Cardiac fibroblast (primary cell): ENCODE results near the gene STK38L.
A peak's percentile ranks its signal among the peaks of the same experiment; 100 is the strongest.

Source experiments
- DNase-seq, 2 donors: peaks; one replicate each; pipeline versions ENCODE4 v3.0.0 to v3.0.0-alpha.2; 2010; ENCODE audit warnings: low read depth in 2 of 2
- H3K4me3 ChIP-seq, 2 donors: replicated peaks in 1 of 2; 1 replicate in 1 of 2; 2 replicates in 1 of 2; pipeline ENCODE4 v1.5.1; 2011; ENCODE audit warnings: low read depth in 2 of 2, low read length in 2 of 2, mild to moderate bottlenecking in 2 of 2, moderate library complexity in 1 of 2
- TF ChIP-seq, protein P1 (sequence below): IDR thresholded peaks from one replicate; pipeline ENCODE4 v1.5.1; 2011; ENCODE audit warnings: low read depth, mild to moderate bottlenecking, low read length, inconsistent platforms

The STK38L gene

DNA sequence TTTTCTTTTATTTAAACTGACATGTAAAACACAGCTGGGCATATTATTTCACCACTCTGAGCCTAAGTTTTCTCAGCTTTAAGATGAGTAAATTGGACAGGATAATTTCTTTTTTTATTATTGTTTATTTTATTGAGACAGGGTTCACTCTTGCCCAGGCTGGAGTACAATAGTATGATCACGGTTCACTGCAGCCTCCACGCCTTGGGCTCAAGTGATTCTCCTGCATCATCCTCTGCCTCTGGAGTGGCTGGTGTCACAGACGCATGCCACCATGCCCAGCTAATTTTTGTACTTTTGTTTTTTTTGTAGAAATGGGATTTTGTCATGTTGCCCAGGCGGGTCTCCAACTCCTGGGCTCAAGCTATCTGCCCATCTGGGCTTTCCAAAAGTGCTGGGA is 101.3 kb downstream of the STK38L start:
- no peak overlapping the region for H3K4me3 ChIP-seq
- TF ChIP-seq, protein P1, sequence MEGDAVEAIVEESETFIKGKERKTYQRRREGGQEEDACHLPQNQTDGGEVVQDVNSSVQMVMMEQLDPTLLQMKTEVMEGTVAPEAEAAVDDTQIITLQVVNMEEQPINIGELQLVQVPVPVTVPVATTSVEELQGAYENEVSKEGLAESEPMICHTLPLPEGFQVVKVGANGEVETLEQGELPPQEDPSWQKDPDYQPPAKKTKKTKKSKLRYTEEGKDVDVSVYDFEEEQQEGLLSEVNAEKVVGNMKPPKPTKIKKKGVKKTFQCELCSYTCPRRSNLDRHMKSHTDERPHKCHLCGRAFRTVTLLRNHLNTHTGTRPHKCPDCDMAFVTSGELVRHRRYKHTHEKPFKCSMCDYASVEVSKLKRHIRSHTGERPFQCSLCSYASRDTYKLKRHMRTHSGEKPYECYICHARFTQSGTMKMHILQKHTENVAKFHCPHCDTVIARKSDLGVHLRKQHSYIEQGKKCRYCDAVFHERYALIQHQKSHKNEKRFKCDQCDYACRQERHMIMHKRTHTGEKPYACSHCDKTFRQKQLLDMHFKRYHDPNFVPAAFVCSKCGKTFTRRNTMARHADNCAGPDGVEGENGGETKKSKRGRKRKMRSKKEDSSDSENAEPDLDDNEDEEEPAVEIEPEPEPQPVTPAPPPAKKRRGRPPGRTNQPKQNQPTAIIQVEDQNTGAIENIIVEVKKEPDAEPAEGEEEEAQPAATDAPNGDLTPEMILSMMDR = no peak
- DNase-seq = no peak

DNA sequence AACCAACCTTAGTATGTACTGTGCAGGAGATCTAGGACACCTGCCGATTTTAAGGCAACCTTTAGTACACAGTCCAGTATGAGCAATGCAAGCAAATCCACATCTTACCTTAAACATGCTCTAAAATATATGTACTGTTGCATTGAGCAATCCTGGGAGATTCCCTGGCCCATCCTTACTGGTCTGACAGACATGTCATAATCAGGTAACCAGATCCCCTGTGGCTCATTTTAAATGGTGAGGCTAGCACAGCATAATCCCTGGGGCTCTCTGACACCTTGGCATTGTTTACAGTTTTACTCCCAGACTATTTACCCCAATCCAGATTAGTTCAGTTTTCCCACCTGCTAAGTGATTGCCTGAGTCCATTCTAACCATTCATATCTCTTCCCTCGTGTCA is 103.7 kb downstream of the STK38L start:
- DNase-seq = no peak
- TF ChIP-seq, protein P1 = no peak
- H3K4me3 ChIP-seq = no peak overlapping the region

DNA sequence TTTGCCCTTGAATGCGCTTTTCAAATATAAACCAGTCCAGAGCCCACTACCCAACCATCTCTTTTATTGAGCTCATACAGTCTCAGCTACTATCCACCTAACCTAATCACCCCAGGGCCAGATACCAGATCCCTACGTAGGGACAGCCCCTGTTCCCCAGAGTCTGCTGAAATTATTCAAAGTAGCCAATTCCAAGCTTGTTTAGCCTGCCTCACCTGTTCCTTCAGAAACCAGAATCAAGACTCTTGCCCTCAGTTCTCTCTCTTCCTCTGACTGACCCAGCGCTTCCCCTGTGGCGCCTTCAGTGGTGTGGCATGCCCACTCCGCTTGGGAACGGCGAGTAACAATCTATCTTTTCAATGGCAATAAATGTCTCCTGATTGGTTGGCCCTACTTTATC is 107.4 kb downstream of the STK38L start:
- no peak overlapping the region for H3K4me3 ChIP-seq

DNA sequence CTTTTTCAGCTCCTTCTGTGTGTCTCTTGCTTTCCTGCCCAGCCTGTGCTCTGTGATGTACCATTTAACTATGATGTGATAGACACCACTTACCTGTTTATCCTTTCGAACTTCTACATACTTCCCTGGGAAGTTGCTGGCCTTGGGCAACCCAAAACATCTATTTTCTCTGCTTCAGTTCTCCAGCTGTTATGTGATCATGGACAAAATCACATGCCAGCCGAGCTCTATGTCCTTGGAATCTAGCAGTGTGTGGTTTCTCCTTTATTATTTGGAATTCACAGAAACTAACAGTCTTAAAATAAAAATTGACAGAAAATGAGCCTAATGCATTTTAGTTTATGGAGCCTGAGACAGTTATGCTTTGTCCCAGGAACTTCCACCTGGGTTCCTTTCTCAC is 111.4 kb downstream of the STK38L start:
- no peak overlapping the region for H3K4me3 ChIP-seq
- no peak for DNase-seq
- TF ChIP-seq, protein P1 = no peak

More for the DNA sequence above, 107.4 kb downstream of the STK38L start:
- no peak for DNase-seq
- TF ChIP-seq, protein P1 = no peak

DNA sequence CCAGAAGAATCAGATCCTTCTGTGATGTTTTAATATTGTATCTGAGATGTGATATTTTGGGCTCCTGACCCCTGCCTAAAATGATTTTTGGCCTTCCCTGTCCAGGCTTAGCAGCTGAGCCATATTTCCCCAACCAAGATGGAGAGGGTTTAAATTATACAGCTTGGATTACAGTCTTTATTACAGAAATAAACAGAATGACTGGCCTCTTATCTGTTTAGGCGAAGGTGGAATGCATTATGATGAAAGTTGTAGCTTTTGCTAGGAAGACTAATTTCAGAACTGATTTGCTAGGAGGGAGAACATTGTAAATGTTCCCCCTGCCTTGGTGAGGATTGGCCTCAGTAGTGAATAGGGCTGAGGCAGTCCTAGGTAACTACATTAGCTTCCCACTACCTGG is 111.9 kb downstream of the STK38L start:
- no peak overlapping the region for H3K4me3 ChIP-seq
- TF ChIP-seq, protein P1 = no peak
- DNase-seq = no peak

DNA sequence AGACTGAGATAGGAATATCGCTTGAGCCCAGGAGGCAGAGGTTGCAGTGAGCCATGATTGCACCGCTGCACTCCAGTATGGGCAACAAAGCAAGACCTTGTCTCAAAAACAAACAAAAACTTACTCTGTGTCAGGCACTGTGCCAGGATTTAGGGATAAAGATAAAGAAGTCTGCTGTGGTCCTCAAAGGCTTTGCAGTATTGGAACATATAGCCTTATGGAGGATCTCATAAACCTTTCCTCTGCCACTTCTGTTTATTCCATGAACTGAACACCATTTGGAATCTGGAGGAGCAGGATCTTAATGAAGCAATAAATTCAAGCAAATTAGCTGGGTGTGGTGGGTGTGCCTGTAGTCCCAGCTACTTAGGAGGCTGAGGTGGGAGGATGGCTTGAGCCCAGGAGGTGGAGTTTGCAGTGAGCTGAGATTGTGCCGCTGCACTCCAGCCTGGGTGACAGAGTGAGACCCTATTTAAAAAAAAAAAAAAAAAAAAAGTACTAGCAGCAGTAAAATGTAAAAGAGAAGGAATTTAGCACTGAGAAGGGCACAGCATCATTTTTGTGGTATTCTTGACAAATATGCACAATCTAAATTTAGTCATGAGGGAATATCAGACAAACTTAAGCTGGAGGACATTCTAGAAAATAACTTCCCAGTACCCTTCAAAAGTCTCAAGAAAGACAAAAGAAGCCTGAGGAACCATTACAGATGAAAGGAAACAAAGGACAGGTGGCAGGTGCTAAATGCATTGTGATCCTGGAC is 115.7 kb downstream of the STK38L start:
- no peak overlapping the region for H3K4me3 ChIP-seq
- TF ChIP-seq, protein P1 = no peak
- no peak for DNase-seq

DNA sequence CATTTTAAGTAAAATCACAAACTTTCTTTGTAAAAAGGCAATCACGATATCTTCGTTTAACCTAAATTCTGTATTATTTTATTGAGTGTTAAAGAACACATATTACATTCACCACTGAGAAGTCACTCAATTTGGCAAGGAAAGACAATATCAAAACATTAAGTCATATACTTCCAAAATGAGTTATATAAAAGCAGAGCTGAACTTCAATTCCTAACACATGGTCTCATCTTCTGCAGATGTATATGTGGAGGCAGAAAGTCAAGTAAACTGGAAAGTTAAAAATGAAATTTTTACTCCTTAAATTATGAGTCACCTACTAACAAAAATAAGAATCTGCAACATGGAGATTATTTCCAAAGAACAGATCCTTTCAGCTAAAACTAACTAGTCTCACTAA is 117.3 kb downstream of the STK38L start:
- TF ChIP-seq, protein P1 = no peak
- no peak overlapping the region for H3K4me3 ChIP-seq
- peak in 1 of 2 donors; percentile 58 for DNase-seq
